Measurements from ENCODE around the gene TTI1.

The TTI1 gene

GRCh38 chr20:37989601-37990295 is 43.5 kb downstream of the TTI1 start:
- no peaks in the 10 kb centered on the region for H3K9me3 ChIP-seq (ENCODE audit: control insufficient read depth, low read length)
- no peak overlapping the region for H3K4me3 ChIP-seq (ENCODE audit: low read depth, low read length)
- H3K4me1 ChIP-seq, result no peaks in the 10 kb centered on the region
- no peaks in the 10 kb centered on the region for H3K79me2 ChIP-seq
- H3K27ac ChIP-seq, result no peak overlapping the region
- TF ChIP-seq CTCF (IDR thresholded peaks at IDR 0.05), result no peak
- H3K36me3 ChIP-seq (ENCODE audit: control insufficient read depth, insufficient read depth, low read length), result no peaks in the 10 kb centered on the region
- no peak overlapping the region for H3K9ac ChIP-seq
- H3K4me2 ChIP-seq (ENCODE audit: low read length), result no peak overlapping the region
- H3K27me3 ChIP-seq (ENCODE audit: control insufficient read depth, insufficient read depth, low read length), result no peaks in the 10 kb centered on the region
- no peak overlapping the region for H2AFZ ChIP-seq

- Histone ChIP-seq H3K36me3 (ENCODE audit: control insufficient read depth, insufficient read depth, low read length) (no peaks in the 10 kb centered on the region), H3K27me3 (ENCODE audit: control insufficient read depth, insufficient read depth, low read length) (no peaks in the 10 kb centered on the region), H3K4me2 (ENCODE audit: low read length) (no peak overlapping the region), H3K27ac (no peak overlapping the region), H3K79me2 (no peaks in the 10 kb centered on the region), H3K9me3 (ENCODE audit: control insufficient read depth, low read length) (no peaks in the 10 kb centered on the region), H2AFZ (no peak overlapping the region), H3K4me1 (no peaks in the 10 kb centered on the region), H3K9ac (no peak overlapping the region), H3K4me3 (ENCODE audit: low read depth, low read length) (no peak overlapping the region)
- TF ChIP-seq CTCF (IDR thresholded peaks at IDR 0.05), result no peak
Observed at GRCh38 chr20:37988306-37988954, 44.8 kb downstream of the TTI1 start.

- no peaks in the 10 kb centered on the region for H3K4me1 ChIP-seq
- no peak overlapping the region for H3K4me3 ChIP-seq (ENCODE audit: low read depth, low read length)
Observed at GRCh38 chr20:37987602-37988290, 45.5 kb downstream of the TTI1 start.

GRCh38 chr20:37986873-37987601 is 46.2 kb downstream of the TTI1 start:
- Histone ChIP-seq H3K79me2 (no peaks in the 10 kb centered on the region), H3K4me1 (no peaks in the 10 kb centered on the region), H3K27ac (no peak overlapping the region), H3K4me3 (ENCODE audit: low read depth, low read length) (no peak overlapping the region), H2AFZ (no peak overlapping the region), H3K36me3 (ENCODE audit: control insufficient read depth, insufficient read depth, low read length) (no peaks in the 10 kb centered on the region), H3K9ac (no peak overlapping the region), H3K4me2 (ENCODE audit: low read length) (no peak overlapping the region), H3K27me3 (ENCODE audit: control insufficient read depth, insufficient read depth, low read length) (no peaks in the 10 kb centered on the region), H3K9me3 (ENCODE audit: control insufficient read depth, low read length) (no peaks in the 10 kb centered on the region)
- no peak for TF ChIP-seq CTCF (IDR thresholded peaks at IDR 0.05)

More at GRCh38 chr20:37987602-37988290, 45.5 kb downstream of the TTI1 start:
- Histone ChIP-seq H3K9ac (no peak overlapping the region), H3K27me3 (ENCODE audit: control insufficient read depth, insufficient read depth, low read length) (no peaks in the 10 kb centered on the region), H3K9me3 (ENCODE audit: control insufficient read depth, low read length) (no peaks in the 10 kb centered on the region), H3K79me2 (no peaks in the 10 kb centered on the region), H3K27ac (no peak overlapping the region), H3K4me2 (ENCODE audit: low read length) (no peak overlapping the region), H3K36me3 (ENCODE audit: control insufficient read depth, insufficient read depth, low read length) (no peaks in the 10 kb centered on the region), H2AFZ (no peak overlapping the region)
- no peak for TF ChIP-seq CTCF (IDR thresholded peaks at IDR 0.05)

All from parathyroid adenoma (tissue), 2 donors.